ENCODE data around the gene SAMHD1. TPM values are rescaled to one million over a fixed set of nuclear protein-coding genes. Genes with fewer than 3 reads are reported as not detected.
"Not testable (repeated sequence)": the region's sequence is repeated elsewhere in the genome, so short reads cannot be mapped to it uniquely, and the experiment has no call there.

SAMHD1 gene
- total RNA-seq, 6 donors from 2014 or later: 134 to 224 (median 185) TPM

DNA sequence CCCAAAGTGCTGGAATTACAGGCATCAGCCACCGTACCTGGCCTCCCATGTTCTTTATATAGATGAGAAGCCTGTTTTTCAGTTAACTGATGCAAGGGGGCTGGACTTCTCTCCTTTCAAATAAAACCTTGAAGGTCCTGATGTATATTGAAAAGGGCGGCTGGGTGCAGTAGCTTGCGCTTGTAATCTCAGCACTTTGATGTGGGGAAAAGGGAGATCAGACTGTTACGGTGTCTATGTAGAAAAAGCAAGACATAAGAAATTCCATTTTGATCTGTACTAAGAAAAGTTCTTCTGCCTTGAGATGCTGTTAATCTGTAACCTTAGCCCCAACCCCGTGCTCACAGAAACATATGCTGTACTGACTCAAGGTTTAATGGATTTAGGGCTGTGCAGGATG is 16.1 kb upstream of the SAMHD1 start:
- DNase-seq (no peak), ATAC-seq (ENCODE audit: low FRiP score in 2 of 2) (no peak)
- WGBS, 2 donors: 84 to 92% methylated on average over 5 of the region's 5 CpGs
- TF ChIP-seq POLR2AphosphoS5 (IDR thresholded peaks at IDR 0.05) (no peak), POLR2A (IDR thresholded peaks at IDR 0.05) (no peak), EP300 (IDR thresholded peaks at IDR 0.05) (no peak)
- TF ChIP-seq, protein P1, sequence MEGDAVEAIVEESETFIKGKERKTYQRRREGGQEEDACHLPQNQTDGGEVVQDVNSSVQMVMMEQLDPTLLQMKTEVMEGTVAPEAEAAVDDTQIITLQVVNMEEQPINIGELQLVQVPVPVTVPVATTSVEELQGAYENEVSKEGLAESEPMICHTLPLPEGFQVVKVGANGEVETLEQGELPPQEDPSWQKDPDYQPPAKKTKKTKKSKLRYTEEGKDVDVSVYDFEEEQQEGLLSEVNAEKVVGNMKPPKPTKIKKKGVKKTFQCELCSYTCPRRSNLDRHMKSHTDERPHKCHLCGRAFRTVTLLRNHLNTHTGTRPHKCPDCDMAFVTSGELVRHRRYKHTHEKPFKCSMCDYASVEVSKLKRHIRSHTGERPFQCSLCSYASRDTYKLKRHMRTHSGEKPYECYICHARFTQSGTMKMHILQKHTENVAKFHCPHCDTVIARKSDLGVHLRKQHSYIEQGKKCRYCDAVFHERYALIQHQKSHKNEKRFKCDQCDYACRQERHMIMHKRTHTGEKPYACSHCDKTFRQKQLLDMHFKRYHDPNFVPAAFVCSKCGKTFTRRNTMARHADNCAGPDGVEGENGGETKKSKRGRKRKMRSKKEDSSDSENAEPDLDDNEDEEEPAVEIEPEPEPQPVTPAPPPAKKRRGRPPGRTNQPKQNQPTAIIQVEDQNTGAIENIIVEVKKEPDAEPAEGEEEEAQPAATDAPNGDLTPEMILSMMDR (IDR thresholded peaks at IDR 0.05): no peak
- H3K9me3 ChIP-seq: peaks cover 0 to 4% (median 0%) of the 10 kb centered on the region in 4 donors
- H3K4me1 ChIP-seq: peaks cover 0 to 6% (median 2%) of the 10 kb centered on the region in 4 donors
- no peak overlapping the region for H3K27ac ChIP-seq
- H3K36me3 ChIP-seq: no peaks in the 10 kb centered on the region
- no peaks in the 10 kb centered on the region for H3K27me3 ChIP-seq
- no peak overlapping the region for H3K4me3 ChIP-seq

DNA sequence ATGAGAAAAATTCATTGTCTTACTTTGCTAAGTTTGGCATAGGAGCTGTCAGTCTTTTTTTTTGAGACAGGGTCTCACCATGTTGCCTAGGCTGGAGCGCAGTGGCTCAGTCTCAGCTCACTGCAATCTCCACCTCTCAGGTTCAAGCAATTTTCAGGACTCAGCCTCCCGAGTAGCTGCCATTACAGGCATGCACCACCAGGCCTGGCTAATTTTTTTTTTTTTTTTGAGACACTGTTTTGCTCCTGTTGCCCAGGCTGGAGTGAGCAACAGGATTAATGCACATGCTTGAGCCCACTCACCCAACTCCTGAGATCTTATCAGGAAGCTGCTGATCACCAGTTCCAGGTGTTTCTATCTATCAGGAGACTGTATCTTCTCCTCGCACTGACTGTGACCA is 15.5 kb upstream of the SAMHD1 start:
- not testable (repeated sequence) for H3K36me3 ChIP-seq; ATAC-seq (ENCODE audit: low FRiP score in 2 of 2)

DNA sequence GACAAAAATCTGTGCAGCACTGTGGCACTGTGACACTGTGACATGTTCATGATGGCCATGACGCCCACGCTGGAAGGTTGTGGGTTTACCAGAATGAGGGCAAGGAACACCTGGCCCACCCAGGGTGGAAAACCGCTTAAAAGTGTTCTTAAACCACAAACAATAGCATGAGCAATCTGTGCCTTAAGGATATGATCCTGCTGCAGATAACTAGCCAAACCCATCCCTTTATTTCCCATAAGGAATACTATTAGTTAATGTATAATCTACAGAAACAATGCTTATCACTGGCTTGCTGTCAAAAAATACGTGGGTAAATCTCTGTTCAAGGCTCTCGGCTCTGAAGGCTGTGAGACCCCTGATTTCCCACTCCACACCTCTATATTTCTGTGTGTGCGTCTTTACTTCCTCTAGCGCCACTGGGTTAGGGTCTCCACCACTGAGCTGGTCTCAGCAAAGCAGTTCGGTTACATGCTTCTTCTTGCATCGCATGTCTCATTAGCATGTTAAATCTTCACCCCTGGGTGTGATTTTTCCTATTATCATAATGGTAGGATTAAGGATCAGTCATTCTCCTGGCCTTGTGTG is 10.9 kb upstream of the SAMHD1 start:
- not testable (repeated sequence) for H3K4me3 ChIP-seq; H3K9me3 ChIP-seq; H3K36me3 ChIP-seq; H3K27ac ChIP-seq; H3K4me1 ChIP-seq; ATAC-seq (ENCODE audit: low FRiP score in 2 of 2); H3K27me3 ChIP-seq; DNase-seq
- 84 to 92% methylated on average over 9 of the region's 9 CpGs for WGBS, 2 donors

More for the DNA sequence above, 15.5 kb upstream of the SAMHD1 start:
- not testable (repeated sequence) for H3K27ac ChIP-seq, H3K4me3 ChIP-seq, H3K27me3 ChIP-seq, H3K4me1 ChIP-seq, H3K9me3 ChIP-seq, DNase-seq
- 91 to 92% methylated on average over 3 of the region's 3 CpGs for WGBS, 2 donors

DNA sequence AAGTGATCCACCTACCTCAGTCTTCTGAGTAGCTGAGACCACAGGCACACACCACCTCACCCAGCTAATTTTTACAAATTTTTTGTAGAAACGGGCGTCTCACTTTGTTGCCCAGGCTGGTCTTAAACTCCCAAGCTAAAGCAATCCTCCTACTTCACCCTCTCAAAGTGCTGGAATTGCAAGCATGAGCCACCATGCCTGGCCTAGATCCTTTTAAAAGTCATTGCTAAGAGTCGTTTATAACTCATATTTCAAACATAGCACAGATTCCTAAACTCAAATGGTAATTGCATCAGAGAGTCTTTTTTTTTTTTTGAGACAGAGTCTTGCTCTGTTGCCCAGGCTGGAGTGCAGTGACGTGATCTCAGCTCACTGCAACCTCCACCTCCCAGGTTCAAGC is 7.7 kb upstream of the SAMHD1 start:
- Histone ChIP-seq H3K4me3 (no peak overlapping the region), H3K27me3 (no peaks in the 10 kb centered on the region), H3K36me3 (no peaks in the 10 kb centered on the region), H3K9me3 (peaks cover 0 to 7% (median 0%) of the 10 kb centered on the region in 4 donors), H3K27ac (no peak overlapping the region), H3K4me1 (peaks cover 0 to 23% (median 20%) of the 10 kb centered on the region in 4 donors)
- WGBS, 2 donors: 61 to 69% methylated on average over 4 of the region's 4 CpGs
- ATAC-seq (ENCODE audit: low FRiP score in 2 of 2) (no peak), DNase-seq (no peak)
- TF ChIP-seq POLR2AphosphoS5 (IDR thresholded peaks at IDR 0.05) (no peak), POLR2A (IDR thresholded peaks at IDR 0.05) (no peak), EP300 (IDR thresholded peaks at IDR 0.05) (no peak)
- TF ChIP-seq, protein P1 (IDR thresholded peaks at IDR 0.05): no peak

DNA sequence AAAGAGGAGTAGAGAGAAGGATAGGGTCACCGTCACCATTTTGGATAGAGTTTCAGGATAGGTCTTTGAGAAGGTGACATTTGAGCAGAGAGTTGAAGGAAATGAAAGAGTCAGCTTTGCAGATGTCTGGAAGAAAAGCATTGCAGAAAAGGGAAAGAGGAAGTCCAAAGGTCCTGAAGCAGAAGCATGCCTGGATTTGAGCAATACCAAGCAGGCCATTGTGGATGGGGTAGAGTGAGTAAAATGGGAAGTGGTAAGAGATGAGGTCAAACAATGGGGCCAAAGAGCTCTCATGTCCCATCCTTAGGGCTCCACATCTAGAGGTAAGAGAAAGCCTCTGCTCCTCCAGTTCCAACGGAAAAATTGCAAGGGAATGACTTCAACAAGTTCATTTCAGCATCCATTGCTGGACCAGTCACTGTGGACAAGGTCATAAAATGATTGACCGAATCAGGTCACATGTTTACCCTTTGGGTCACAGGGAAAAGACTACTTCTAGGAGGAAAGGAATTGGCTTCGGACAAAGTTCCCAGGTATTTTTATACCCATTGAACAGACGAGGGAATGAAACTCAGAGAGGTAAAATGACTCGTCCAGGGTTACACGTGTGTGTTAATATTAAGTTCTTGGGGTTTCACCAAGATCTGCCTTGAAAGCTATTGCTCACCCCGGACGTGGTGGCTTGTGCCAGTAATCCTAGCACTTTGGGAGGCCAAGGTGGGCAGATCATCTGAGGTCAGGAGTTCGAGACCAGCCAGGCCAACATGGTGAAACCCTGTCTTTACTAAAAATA is 6.6 kb upstream of the SAMHD1 start:
- H3K9me3 ChIP-seq: peaks cover 0 to 7% (median 0%) of the 10 kb centered on the region in 4 donors
- no peaks in the 10 kb centered on the region for H3K36me3 ChIP-seq
- WGBS, 2 donors: 85 to 89% methylated on average over 10 of the region's 10 CpGs
- H3K4me3 ChIP-seq: no peak overlapping the region
- peaks cover 0 to 24% (median 20%) of the 10 kb centered on the region in 4 donors for H3K4me1 ChIP-seq
- DNase-seq: peak in 1 of 2 donors; percentile 55
- TF ChIP-seq POLR2A (IDR thresholded peaks at IDR 0.05): no peak
- TF ChIP-seq POLR2AphosphoS5 (IDR thresholded peaks at IDR 0.05): peak in 1 of 2 donors; percentile 68
- TF ChIP-seq, protein P1 (IDR thresholded peaks at IDR 0.05): no peak
- TF ChIP-seq EP300 (IDR thresholded peaks at IDR 0.05): peak in 1 of 4 donors; percentile 24
- no peaks in the 10 kb centered on the region for H3K27me3 ChIP-seq
- peak overlapping the region; percentile 14 to 56 (median 44) for H3K27ac ChIP-seq
- ATAC-seq (ENCODE audit: low FRiP score in 2 of 2): peak; percentile 66 to 90
